K562 (cell line): ENCODE data around the gene ANKRD13D. TPM values are rescaled to one million over a fixed set of nuclear protein-coding genes. Genes with fewer than 3 reads are reported as not detected.
A peak's percentile ranks its signal among the peaks of the same experiment; 100 is the strongest.

Source experiments
- ATAC-seq: fragments of 200-7000 bp; cut with Tn5 transposase; 3 replicates; pipeline ENCODE4 v1.9.1; 2020; ENCODE audit warnings: moderate library complexity
- BruUV-seq: library from RNA; stranded (reverse); fragments of 400-500 nt; replicated peaks from 2 replicates; lab custom pipeline; 2021; lab: Mats Ljungman, UMichigan
- CTCF ChIA-PET: fragments of 300-600 bp; formaldehyde crosslinking; extraction: SDS; loops from one replicate; lab custom pipeline; 2021; ENCODE audit warnings: low intra/inter-chr PET ratio; lab: Yijun Ruan, JAX
- POLR2A ChIA-PET: fragments of 300-600, 350-650 bp; sonication (Branson Sonifier 250); formaldehyde crosslinking; extraction: SDS; loops from one replicate; lab custom pipeline; 2021; ENCODE audit warnings: antibody characterized with exemption, inconsistent platforms; lab: Yijun Ruan, JAX
- DNase-seq, 4 experiments: peaks; one replicate each; pipeline versions ENCODE4 v3.0.0 to v3.0.0-alpha.2; 2011 to 2018; ENCODE audit warnings: low spot score in 3 of 4, mixed read lengths in 3 of 4; ENCODE audit errors: extremely low read depth in 1 of 4
- FAIRE-seq: peaks from 2 replicates; lab custom pipeline; 2011; peaks lifted over from hg19 to GRCh38; lab: Jason Lieb, UNC
- H2AFZ ChIP-seq: 2 replicates; pipeline ENCODE4 v1.6.0; 2011; ENCODE audit warnings: low read depth, low read length, control low read depth, inconsistent platforms
- H3K27ac ChIP-seq: fragments of 200-600 bp; 3 replicates; pipeline ENCODE4 v1.8.0; 2011; ENCODE audit warnings: low read depth, mild to moderate bottlenecking, control low read depth, inconsistent platforms, low read length, moderate library complexity, mixed read lengths; ENCODE audit errors: extremely low read depth
- H3K27me3 ChIP-seq, 2 experiments: fragments of 300-600 bp in 1 of 2; 2 replicates in 1 of 2; 3 replicates in 1 of 2; pipeline versions ENCODE4 v1.6.0 to v1.8.0; 2011; ENCODE audit warnings: inconsistent platforms in 2 of 2, low read length in 2 of 2, mild to moderate bottlenecking in 1 of 2, mixed read lengths in 1 of 2, moderate library complexity in 1 of 2; ENCODE audit not compliant: control insufficient read depth in 2 of 2, insufficient read depth in 2 of 2
- H3K36me3 ChIP-seq: fragments of 300-600 bp; 3 replicates; pipeline ENCODE4 v1.8.0; 2011; ENCODE audit warnings: mild to moderate bottlenecking, low read length, inconsistent platforms; ENCODE audit not compliant: control insufficient read depth, insufficient read depth
- H3K4me1 ChIP-seq, 2 experiments: fragments of 200-600 bp in 1 of 2; replicated peaks in 1 of 2; 2 replicates in 1 of 2; 3 replicates in 1 of 2; pipeline versions ENCODE4 v1.5.1 to v1.8.0; 2011; ENCODE audit warnings: inconsistent platforms in 2 of 2, low read length in 2 of 2, mild to moderate bottlenecking in 1 of 2, mixed read lengths in 1 of 2, moderate library complexity in 1 of 2; ENCODE audit not compliant: control insufficient read depth in 2 of 2, insufficient read depth in 2 of 2
- H3K4me2 ChIP-seq: 2 replicates; pipeline ENCODE4 v1.6.1; 2011; ENCODE audit warnings: low read length, control low read depth, inconsistent platforms, mixed read lengths; ENCODE audit not compliant: insufficient read depth
- H3K4me3 ChIP-seq: fragments of 200-600 bp; sonication (generic), shearing (Covaris generic); 2 replicates; pipeline ENCODE4 v1.5.1; 2016; ENCODE audit warnings: control low read depth, inconsistent platforms
- H3K79me2 ChIP-seq: fragments of 200-600 bp; 3 replicates; pipeline ENCODE4 v1.8.0; 2011; ENCODE audit warnings: low read length, inconsistent platforms; ENCODE audit not compliant: control insufficient read depth, insufficient read depth
- H3K9ac ChIP-seq, 2 experiments: 2 replicates each; pipeline versions ENCODE4 v1.6.0 to v1.6.1; 2011; ENCODE audit warnings: low read depth in 2 of 2, low read length in 2 of 2, control low read depth in 1 of 2, inconsistent platforms in 1 of 2, mild to moderate bottlenecking in 1 of 2, mixed read lengths in 1 of 2; ENCODE audit not compliant: insufficient read depth in 1 of 2
- H3K9me1 ChIP-seq: one replicate; pipeline ENCODE4 v1.6.0; 2011; ENCODE audit warnings: inconsistent platforms, mild to moderate bottlenecking, low read length, moderate library complexity; ENCODE audit not compliant: control insufficient read depth, insufficient read depth
- H3K9me3 ChIP-seq: replicated peaks from 2 replicates; pipeline ENCODE4 v1.5.1; 2011; ENCODE audit warnings: low read depth, low read length, inconsistent platforms; ENCODE audit not compliant: control insufficient read depth, insufficient read depth
- H4K20me1 ChIP-seq: replicated peaks from 2 replicates; pipeline ENCODE4 v1.6.1; 2011; ENCODE audit warnings: low read length, inconsistent platforms, mixed read lengths; ENCODE audit not compliant: control insufficient read depth, insufficient read depth
- ATF7 ChIP-seq: fragments of 450-650 bp; IDR thresholded peaks from 2 replicates; pipeline ENCODE4 v1.7.1; 2014; ENCODE audit warnings: mild to moderate bottlenecking, moderate library complexity
- BHLHE40 ChIP-seq: IDR thresholded peaks from 2 replicates; pipeline ENCODE4 v1.6.1; 2011; ENCODE audit warnings: low read length, improper control_type of control experiment
- CEBPG ChIP-seq, 3 experiments: fragments of 200-800 bp in 1 of 3; sonication (Bioruptor generic) in 1 of 3; sonication (generic) in 1 of 3; formaldehyde crosslinking in 1 of 3; IDR thresholded peaks in 2 of 3; conservative IDR thresholded peaks in 1 of 3; 2 replicates each; pipeline versions ENCODE4 v1.6.1 to v1.8.0; 2016 to 2022; ENCODE audit warnings: missing compliant biosample characterization in 2 of 3, missing genetic modification characterization in 2 of 3, mild to moderate bottlenecking in 1 of 3, missing genetic modification reagents in 1 of 3
- CHAMP1 ChIP-seq: fragments of 450-650 bp; IDR thresholded peaks from 2 replicates; pipeline ENCODE4 v1.6.1; 2016; ENCODE audit warnings: mild to moderate bottlenecking
- DACH1 ChIP-seq: fragments of 450-650 bp; IDR thresholded peaks from 2 replicates; pipeline ENCODE4 v1.6.1; 2018; ENCODE audit not compliant: partially characterized antibody
- EZH2 ChIP-seq: IDR thresholded peaks from 2 replicates; pipeline ENCODE4 v1.6.1; 2012; ENCODE audit warnings: low read depth, mild to moderate bottlenecking, inconsistent platforms, low read length, borderline replicate concordance
- FOXP1 ChIP-seq: sonication (generic); formaldehyde crosslinking; IDR thresholded peaks from 2 replicates; pipeline ENCODE4 v1.8.0; 2022; ENCODE audit warnings: mild to moderate bottlenecking, missing genetic modification reagents
- HLTF ChIP-seq: fragments of 450-650 bp; IDR thresholded peaks from 2 replicates; pipeline ENCODE4 v1.6.1; 2016
- HNRNPH1 ChIP-seq: fragments of 200-400 bp; formaldehyde crosslinking; optimal IDR thresholded peaks from 2 replicates; pipeline ENCODE3; 2017; ENCODE audit warnings: low read depth, mild to moderate bottlenecking, low read length, moderate library complexity
- KHSRP ChIP-seq: fragments of 450-650 bp; IDR thresholded peaks from 2 replicates; pipeline ENCODE4 v1.6.1; 2017
- MAFK ChIP-seq: IDR thresholded peaks from 2 replicates; pipeline ENCODE4 v1.6.1; 2011; ENCODE audit warnings: low read length, improper control_type of control experiment
- MAX ChIP-seq: sonication (generic); formaldehyde crosslinking; IDR thresholded peaks from 2 replicates; pipeline ENCODE4 v1.9.0; 2022; ENCODE audit warnings: mild to moderate bottlenecking, missing genetic modification reagents
- OTX1 ChIP-seq: fragments of 450-650 bp; formaldehyde crosslinking; IDR thresholded peaks from 2 replicates; pipeline ENCODE4 v1.4.0; 2022; ENCODE audit warnings: mild to moderate bottlenecking
- PCBP1 ChIP-seq: fragments of 200-400 bp; formaldehyde crosslinking; IDR thresholded peaks from 2 replicates; pipeline ENCODE4 v1.6.1; 2018; ENCODE audit warnings: mild to moderate bottlenecking, low read depth, low read length; ENCODE audit not compliant: poor library complexity, severe bottlenecking
- POLR2B ChIP-seq: fragments of 450-650 bp; IDR thresholded peaks from 2 replicates; pipeline ENCODE4 v1.6.1; 2018; ENCODE audit warnings: low read depth; ENCODE audit not compliant: partially characterized antibody
- RBFOX2 ChIP-seq: fragments of 200-400 bp; formaldehyde crosslinking; IDR thresholded peaks from 2 replicates; pipeline ENCODE4 v1.6.1; 2017; ENCODE audit warnings: low read depth, mild to moderate bottlenecking, low read length, moderate library complexity
- RBM14 ChIP-seq: fragments of 200-400 bp; formaldehyde crosslinking; IDR thresholded peaks from 2 replicates; pipeline ENCODE4 v1.6.1; 2018; ENCODE audit warnings: low read depth, mild to moderate bottlenecking, low read length, moderate library complexity, borderline replicate concordance; ENCODE audit not compliant: insufficient read depth
- ZNF175 ChIP-seq: fragments of 200-800 bp; sonication (Bioruptor generic); IDR thresholded peaks from 2 replicates; pipeline ENCODE4 v1.6.1; 2016; ENCODE audit warnings: low read depth, mild to moderate bottlenecking, missing genetic modification characterization, missing compliant biosample characterization
- ZNF24 ChIP-seq: fragments of 450-650 bp; IDR thresholded peaks from 2 replicates; pipeline ENCODE4 v1.6.1; 2016
- ZNF395 ChIP-seq: fragments of 200-800 bp; sonication (Bioruptor generic); IDR thresholded peaks from 2 replicates; pipeline ENCODE4 v1.6.1; 2017; ENCODE audit warnings: missing genetic modification characterization, missing compliant biosample characterization
- ZNF75A ChIP-seq: fragments of 450-650 bp; formaldehyde crosslinking; IDR thresholded peaks from 2 replicates; pipeline ENCODE4 v1.4.0; 2020; ENCODE audit warnings: mild to moderate bottlenecking
- WGBS: fragments of 100-300 bp; shearing (Covaris generic); methylation state at CpG from one replicate; pipeline ENCODE4 v1.1.6; 2016; ENCODE audit warnings: low coverage, mixed read lengths; ENCODE audit not compliant: insufficient coverage; ENCODE audit errors: missing lambda C conversion rate; 5-methylcytosine and 5-hydroxymethylcytosine counted together
- in situ Hi-C: fragments of 300-500 bp; cut with MboI; formaldehyde crosslinking; loops from 4 replicates; pipeline ENCODE4 v1.15.0; 2018; ENCODE audit warnings: inconsistent platforms, mixed read lengths
- intact Hi-C: fragments of 100-400 bp; cut with micrococcal nuclease; formaldehyde crosslinking; loops from 2 replicates; pipeline ENCODE4 v1.14.2; 2022
- polyA plus RNA-seq, 8 experiments: library from polyadenylated mRNA; depleted of rRNA in 4 of 8; stranded (reverse) in 5 of 8; unstranded in 3 of 8; fragments of >200 nt; fragmentation: Nextera tagmentation in 2 of 8; fragmentation: Illumina TruSeq in 1 of 8; extraction: Ambion mirVana in 2 of 8; extraction: Trizol in 1 of 8; gene quantifications; 2 replicates each; pipeline versions ENCODE4 v1.2.1 to v1.2.3, GENCODE V29; 2011 to 2014; ENCODE audit warnings: inconsistent platforms in 1 of 8, missing spikeins in 1 of 8
- total RNA-seq, 7 experiments: library from RNA; depleted of rRNA in 6 of 7; stranded (reverse); fragments of >200 nt in 6 of 7; fragmentation: Illumina TruSeq in 2 of 7; extraction: Trizol in 2 of 7; gene quantifications; 2 replicates each; pipeline versions ENCODE4 v1.2.1 to v1.2.3, GENCODE V29; 2011 to 2021; ENCODE audit warnings: low replicate concordance in 1 of 7

The ANKRD13D gene
- total and polyA plus RNA-seq, 9 of the 15 experiments (the other 6 are each of a cell fraction or from before 2014, with no cell fraction given), result 0.94 to 40.9 (median 22.4) TPM

GRCh38 chr11:67288198-67288451, 978 bp upstream of the ANKRD13D start:
- H3K36me3 ChIP-seq, result peaks cover 76% of the 10 kb centered on the region; the same call in 2 of the 3 replicates
- no peak for ATAC-seq
- H3K4me1 ChIP-seq, result peaks cover 15 to 57% of the 10 kb centered on the region in 2 experiments
- peak overlapping the region; percentile 86 to 95 for H3K9ac ChIP-seq
- DNase-seq, result no peak
- H3K79me2 ChIP-seq, result peaks cover 15% of the 10 kb centered on the region
- H3K4me2 ChIP-seq, result peak overlapping the region; percentile 91
- intact Hi-C loops (loop anchor here (1.0 to 2.0 kb wide), 3 partner anchors 11 to 29 kb away; partner anchors contain the start of gene GRK2), in situ Hi-C loops (no loop called here)
- no peaks in the 10 kb centered on the region for H3K9me3 ChIP-seq
- POLR2A ChIA-PET, result interaction anchor here (0.7 to 3.4 kb wide), 4 partner anchors 9 to 120 kb away, joined by 3 to 29 read pairs (median 8); no protein-coding TSS in a partner anchor
- H3K27me3 ChIP-seq, result no peaks in the 10 kb centered on the region
- no peak for FAIRE-seq
- CTCF ChIA-PET, result interaction anchor here (0.6 kb wide), 2 partner anchors 21 to 69 kb away, joined by 3 to 5 read pairs; no protein-coding TSS in a partner anchor
- H3K27ac ChIP-seq, result peak overlapping the region; percentile 93
- H2AFZ ChIP-seq, result peak overlapping the region; percentile 87
- no peaks in the 10 kb centered on the region for H3K9me1 ChIP-seq
- TSS peak; percentile 89 for BruUV-seq
- H4K20me1 ChIP-seq, result no peaks in the 10 kb centered on the region
- 22% methylated on average over 4 of the region's 4 CpGs for WGBS
- H3K4me3 ChIP-seq, result peak overlapping the region; percentile 71
- TF ChIP-seq MAX (CRISPR knock-in tag) (no peak), KHSRP (no peak), ZNF175 (CRISPR knock-in tag) (no peak), POLR2B (no peak), HNRNPH1 (no peak), RBFOX2 (no peak), CHAMP1 (no peak), EZH2 (no peak), ZNF75A (no peak), OTX1 (CRISPR knock-in tag) (peak; percentile 63; the same call in 1 of the 2 replicates), HLTF (no peak), MAFK (no peak), RBM14 (no peak), ZNF24 (no peak), DACH1 (no peak), CEBPG (CRISPR knock-in tag; IDR thresholded peaks at IDR 0.05) (no peak), CEBPG (tag; conservative IDR thresholded peaks at IDR 0.05 in 1 of 2, IDR thresholded peaks at IDR 0.05 in 1 of 2) (no peak), ATF7 (no peak), PCBP1 (no peak), FOXP1 (CRISPR knock-in tag) (0 out of 2 replicates have a peak, but pooled peaks have one; percentile 50), BHLHE40 (no peak), ZNF395 (CRISPR knock-in tag) (no peak; the same call in 1 of the 2 replicates)
